ENCODE measurements around the gene CNN1. TPM values are rescaled to one million over a fixed set of nuclear protein-coding genes. Genes with fewer than 3 reads are reported as not detected.

CNN1 gene
- total and polyA plus RNA-seq, 2 of the 8 experiments (the other 6 are each of a cell fraction or from before 2014, with no cell fraction given): 29.8 to 50.8 TPM

DNA sequence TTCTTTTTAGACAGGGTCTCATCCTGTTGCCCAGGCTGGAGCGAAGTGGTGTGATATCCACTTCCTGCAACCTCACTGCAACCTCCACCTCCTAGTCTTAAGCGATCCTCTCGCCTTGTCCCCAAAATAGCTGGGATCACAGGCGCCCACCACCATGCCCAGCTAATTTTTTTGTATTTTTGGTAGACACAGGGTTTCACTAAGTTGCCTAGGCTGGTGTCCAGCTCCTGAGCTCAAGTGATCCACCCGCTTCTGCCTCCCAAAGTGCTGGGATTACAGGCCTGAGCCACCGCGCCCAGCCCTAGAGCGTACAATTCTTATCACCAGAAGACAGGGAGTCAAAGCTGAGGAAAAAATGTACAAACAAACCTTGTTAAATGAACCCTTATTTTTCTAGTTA lies 24.9 kb downstream of the CNN1 start:
- Histone ChIP-seq H3K9ac (replicated peaks in 1 of 4; ENCODE audit: extremely low read depth in 1 of 4, low read depth in 3 of 4, low read length in 3 of 4) (no peak overlapping the region), H2BK12ac (ENCODE audit: low read depth, low read length) (no peak overlapping the region), H3K56ac (replicated peaks; ENCODE audit: insufficient read length, low read depth, low read length) (no peak overlapping the region), H3K14ac (ENCODE audit: insufficient read length) (no peak overlapping the region), H3K4me2 (ENCODE audit: insufficient read depth in 1 of 2, low read depth in 2 of 2, low read length in 2 of 2) (no peak overlapping the region), H3K4me1 (replicated peaks in 1 of 4; ENCODE audit: control insufficient read depth in 3 of 4, insufficient read depth in 4 of 4, low read length in 3 of 4) (no peaks in the 10 kb centered on the region; a peak in 1 of 7 replicates), H4K91ac (replicated peaks; ENCODE audit: insufficient read length, low read length) (no peak overlapping the region), H3K23me2 (ENCODE audit: low read depth, low read length) (peaks cover 2% of the 10 kb centered on the region; the same call in 1 of the 2 replicates), H3K27ac (ENCODE audit: low read depth, low read length) (no peak overlapping the region), H3K18ac (ENCODE audit: extremely low read depth, low read length) (no peak overlapping the region), H3K79me2 (ENCODE audit: control insufficient read depth in 1 of 2, insufficient read depth in 2 of 2, low read length in 2 of 2) (peaks cover 0 to 2% of the 10 kb centered on the region in 2 experiments; a peak in 2 of 4 replicates), H3K4ac (replicated peaks; ENCODE audit: insufficient read length, low read depth, low read length) (no peak overlapping the region), H3K9me3 (ENCODE audit: insufficient read depth in 2 of 2, low read depth in 1 of 2, low read length in 1 of 2) (no peaks in the 10 kb centered on the region), H4K8ac (ENCODE audit: extremely low read depth, insufficient read depth, low read length) (no peak overlapping the region), H3K27me3 (replicated peaks in 1 of 4; ENCODE audit: control insufficient read depth in 3 of 4, extremely low read depth in 1 of 4, insufficient read depth in 3 of 4, low read length in 3 of 4) (no peaks in the 10 kb centered on the region), H2AFZ (ENCODE audit: low read length) (no peak overlapping the region), H3K79me1 (ENCODE audit: low read depth, low read length) (no peaks in the 10 kb centered on the region), H3K36me3 (ENCODE audit: control insufficient read depth in 2 of 4, insufficient read depth in 4 of 4, low read length in 3 of 4) (no peaks in the 10 kb centered on the region), H4K5ac (ENCODE audit: insufficient read length, low read depth, low read length) (no peak overlapping the region), H2BK15ac (ENCODE audit: low read length) (no peak overlapping the region), H2AK5ac (ENCODE audit: low read depth, low read length) (no peak overlapping the region), H4K20me1 (replicated peaks in 1 of 2; ENCODE audit: control insufficient read depth in 1 of 2, insufficient read depth in 2 of 2, low read length in 2 of 2) (peaks cover 0 to 2% of the 10 kb centered on the region in 2 experiments), H3K4me3 (ENCODE audit: extremely low read depth in 1 of 4, insufficient read depth in 2 of 4, low read depth in 3 of 4, low read length in 4 of 4) (no peak overlapping the region), H2BK5ac (ENCODE audit: low read depth, low read length) (no peak overlapping the region), H3K23ac (ENCODE audit: insufficient read length) (no peak overlapping the region), H2BK20ac (ENCODE audit: low read length) (no peak overlapping the region), H2BK120ac (replicated peaks; ENCODE audit: low read depth, low read length) (no peak overlapping the region)
- CTCF ChIA-PET (ENCODE audit: partially characterized antibody): interaction anchor here (0.6 to 2.9 kb wide), 10 partner anchors 10 to 112 kb away, joined by 3 to 16 read pairs (median 3); partner anchors contain the start of gene ACP5
- no peak for TF ChIP-seq GABPA (IDR thresholded peaks at IDR 0.05; ENCODE audit: borderline replicate concordance, insufficient read depth, low read length)
- no peak for TF ChIP-seq FOSL1 (IDR thresholded peaks at IDR 0.05; ENCODE audit: insufficient read depth, low read depth, low read length)
- WGBS, 2 experiments (ENCODE audit: extremely low coverage in 1 of 2, insufficient coverage in 1 of 2, insufficient read length in 1 of 2, insufficient replicate concordance in 2 of 2, low coverage in 1 of 2, low lambda C conversion rate in 2 of 2, missing lambda C conversion rate in 1 of 2): 96% methylated on average over 8 of the region's 8 CpGs; no CpG with 5 or more reads in 1 of the 2 experiments
- FAIRE-seq (no peak), DNase-seq (ENCODE audit: low read depth in 1 of 2, low spot score in 2 of 2) (no peak)
- POLR2A ChIA-PET (ENCODE audit: partially characterized antibody): interaction anchor here (0.6 to 1.4 kb wide), 3 partner anchors 12 to 34 kb away, joined by 3 to 4 read pairs (median 3); partner anchors contain the start of gene ZNF627
